Stimulated activated CD4-positive, alpha-beta T cell treated with anti-CD3 and anti-CD28 coated beads, TNF-alpha, amount 100 ng/mL, for 24 hours (primary cell): Measurements from ENCODE around the gene PRM3.
A peak's percentile ranks its signal among the peaks of the same experiment; 100 is the strongest.

Experiments
- DNase-seq, 3 experiments: peaks; one replicate each; pipeline ENCODE4 v3.0.0-alpha.2; 2020; ENCODE audit warnings: low read depth in 3 of 3

Gene PRM3

DNA sequence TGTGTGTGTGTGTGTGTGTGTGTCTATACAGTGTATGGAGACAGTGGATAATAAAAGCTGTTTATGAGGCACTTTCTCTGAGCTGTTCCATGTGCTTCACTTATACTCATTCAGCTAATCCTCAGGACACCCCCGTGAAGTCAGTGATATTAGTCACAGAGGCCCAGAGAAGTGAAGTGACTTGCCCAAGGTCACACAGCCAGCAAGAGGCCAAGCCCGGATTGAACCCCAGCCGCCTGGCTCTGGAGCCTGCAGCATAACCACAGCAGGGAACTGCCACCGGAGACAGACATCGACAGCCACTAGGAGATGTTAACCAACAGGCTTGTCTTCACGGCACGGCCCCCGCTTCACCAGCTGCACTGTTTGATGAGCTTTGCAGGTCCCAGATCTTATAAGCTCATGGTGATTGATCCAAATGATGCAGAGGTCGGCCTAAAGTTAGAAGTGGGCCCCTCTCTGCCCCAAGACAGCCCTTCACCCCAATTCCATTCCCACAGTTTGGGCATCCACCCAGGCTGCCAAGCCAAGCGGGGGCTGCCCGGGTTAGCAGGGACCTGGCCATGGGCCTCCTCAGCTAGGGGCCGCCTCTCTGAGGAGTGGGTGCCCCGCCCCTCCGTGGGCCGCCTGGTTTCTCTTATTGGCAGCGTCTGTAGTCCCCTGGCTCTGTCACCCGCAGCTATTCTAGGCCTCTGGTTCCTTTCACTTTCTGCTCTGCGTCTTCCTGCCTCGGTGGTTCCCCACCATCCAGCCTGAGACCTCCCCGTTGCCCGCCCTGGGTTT is 48.3 kb downstream of the PRM3 start:
- DNase-seq = peak; percentile 66 to 90 (median 73)

- peak; percentile 26 to 74 (median 29) for DNase-seq
Observed at GRCh38 chr16:11224096-11224893, 49.1 kb downstream of the PRM3 start.
